Measurements from ENCODE around the gene LONP1.
"Not testable (repeated sequence)": the region's sequence is repeated elsewhere in the genome, so short reads cannot be mapped to it uniquely, and the experiment has no call there.

Gene LONP1, protein sequence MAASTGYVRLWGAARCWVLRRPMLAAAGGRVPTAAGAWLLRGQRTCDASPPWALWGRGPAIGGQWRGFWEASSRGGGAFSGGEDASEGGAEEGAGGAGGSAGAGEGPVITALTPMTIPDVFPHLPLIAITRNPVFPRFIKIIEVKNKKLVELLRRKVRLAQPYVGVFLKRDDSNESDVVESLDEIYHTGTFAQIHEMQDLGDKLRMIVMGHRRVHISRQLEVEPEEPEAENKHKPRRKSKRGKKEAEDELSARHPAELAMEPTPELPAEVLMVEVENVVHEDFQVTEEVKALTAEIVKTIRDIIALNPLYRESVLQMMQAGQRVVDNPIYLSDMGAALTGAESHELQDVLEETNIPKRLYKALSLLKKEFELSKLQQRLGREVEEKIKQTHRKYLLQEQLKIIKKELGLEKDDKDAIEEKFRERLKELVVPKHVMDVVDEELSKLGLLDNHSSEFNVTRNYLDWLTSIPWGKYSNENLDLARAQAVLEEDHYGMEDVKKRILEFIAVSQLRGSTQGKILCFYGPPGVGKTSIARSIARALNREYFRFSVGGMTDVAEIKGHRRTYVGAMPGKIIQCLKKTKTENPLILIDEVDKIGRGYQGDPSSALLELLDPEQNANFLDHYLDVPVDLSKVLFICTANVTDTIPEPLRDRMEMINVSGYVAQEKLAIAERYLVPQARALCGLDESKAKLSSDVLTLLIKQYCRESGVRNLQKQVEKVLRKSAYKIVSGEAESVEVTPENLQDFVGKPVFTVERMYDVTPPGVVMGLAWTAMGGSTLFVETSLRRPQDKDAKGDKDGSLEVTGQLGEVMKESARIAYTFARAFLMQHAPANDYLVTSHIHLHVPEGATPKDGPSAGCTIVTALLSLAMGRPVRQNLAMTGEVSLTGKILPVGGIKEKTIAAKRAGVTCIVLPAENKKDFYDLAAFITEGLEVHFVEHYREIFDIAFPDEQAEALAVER

DNA sequence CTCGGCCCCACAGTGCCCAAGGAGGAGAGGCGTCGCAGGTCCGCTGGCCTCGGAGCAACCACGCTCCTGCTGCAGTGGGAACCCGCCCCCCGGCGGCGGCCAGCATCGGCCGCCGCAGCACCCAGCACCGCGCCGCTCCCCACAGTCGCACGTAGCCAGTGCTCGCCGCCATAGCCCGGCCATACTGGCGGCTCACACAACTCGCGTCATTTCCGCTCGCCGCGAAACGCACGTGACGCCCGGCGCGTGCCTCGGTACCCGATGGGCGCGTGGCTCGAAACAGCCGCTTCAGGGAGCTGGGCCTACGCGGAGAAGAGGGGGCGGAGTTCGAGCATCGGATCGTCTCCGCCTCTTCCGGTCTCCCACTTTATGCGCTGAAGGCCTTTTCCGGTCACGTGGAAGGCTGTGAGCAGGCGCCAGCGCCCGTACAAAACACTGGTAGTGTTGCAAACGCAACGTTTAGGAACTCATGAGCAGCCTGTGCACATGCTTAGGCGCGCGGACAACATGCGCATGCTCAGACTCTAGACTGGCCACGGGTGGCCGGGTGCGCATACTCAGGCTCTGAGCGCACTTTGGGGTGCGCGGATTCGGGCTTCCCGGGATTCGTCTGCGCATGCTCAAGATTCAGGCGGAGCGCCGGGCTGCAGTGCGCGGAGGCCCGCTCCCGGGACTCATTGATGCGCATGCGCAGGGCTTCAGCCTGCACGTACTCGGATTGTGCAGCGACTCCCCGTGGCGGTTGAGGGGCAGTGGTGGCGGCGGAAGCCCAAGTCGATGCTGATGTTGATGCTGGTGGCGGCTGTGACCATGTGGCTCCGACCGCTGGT, at the start of gene LONP1, which contains the start of gene CATSPERD:
Gene LONP1 (minus strand): TSS at position 186 of the 830 bp plus-strand sequence. CDS start 14 bp downstream, at position 172.
Gene CATSPERD (plus strand): TSS at position 677 of the 830 bp plus-strand sequence. CDS start 101 bp downstream, at position 778.
- peak; percentile 100 for DNase-seq (ENCODE audit: low spot score)

DNA sequence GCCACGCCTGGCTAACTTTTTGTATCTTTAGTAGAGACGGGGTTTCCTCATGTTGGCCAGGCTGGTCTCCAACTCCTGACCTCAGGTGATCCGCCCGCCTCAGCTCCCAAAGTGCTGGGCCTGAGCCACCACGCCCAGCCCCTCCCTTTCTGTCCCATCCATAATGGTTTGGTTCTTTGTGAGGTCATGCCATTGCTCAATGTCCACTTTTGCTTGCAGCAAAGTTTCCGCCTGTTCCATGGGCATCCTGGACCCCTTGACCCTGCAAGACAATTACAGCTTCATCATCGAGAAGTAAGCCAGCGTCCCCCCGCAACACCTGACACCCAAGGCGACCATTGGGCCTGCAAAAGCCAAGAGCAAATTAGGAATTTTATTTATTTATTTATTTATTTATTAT, 48.0 kb upstream of the LONP1 start:
- no peak for DNase-seq (ENCODE audit: low spot score)

DNA sequence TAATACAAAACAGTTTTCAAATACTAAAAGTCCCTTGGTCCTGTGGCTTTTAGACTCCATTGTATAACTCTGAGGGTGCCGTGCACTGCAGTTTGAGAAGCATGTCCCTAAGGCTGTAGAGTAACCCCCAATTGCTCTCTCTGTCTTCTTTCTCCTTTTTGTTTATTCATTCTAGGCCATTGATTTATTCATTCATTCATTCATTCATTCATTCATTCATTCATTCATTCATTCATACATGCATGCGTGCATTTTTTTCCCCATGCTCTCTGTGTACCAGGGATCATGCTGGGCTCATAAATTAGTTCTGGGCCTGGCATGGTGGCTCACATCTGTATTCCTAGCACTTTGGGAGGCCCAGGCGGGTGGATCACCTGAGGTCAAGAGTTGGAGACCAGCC, 45.3 kb upstream of the LONP1 start:
- no peak for DNase-seq (ENCODE audit: low spot score)

DNA sequence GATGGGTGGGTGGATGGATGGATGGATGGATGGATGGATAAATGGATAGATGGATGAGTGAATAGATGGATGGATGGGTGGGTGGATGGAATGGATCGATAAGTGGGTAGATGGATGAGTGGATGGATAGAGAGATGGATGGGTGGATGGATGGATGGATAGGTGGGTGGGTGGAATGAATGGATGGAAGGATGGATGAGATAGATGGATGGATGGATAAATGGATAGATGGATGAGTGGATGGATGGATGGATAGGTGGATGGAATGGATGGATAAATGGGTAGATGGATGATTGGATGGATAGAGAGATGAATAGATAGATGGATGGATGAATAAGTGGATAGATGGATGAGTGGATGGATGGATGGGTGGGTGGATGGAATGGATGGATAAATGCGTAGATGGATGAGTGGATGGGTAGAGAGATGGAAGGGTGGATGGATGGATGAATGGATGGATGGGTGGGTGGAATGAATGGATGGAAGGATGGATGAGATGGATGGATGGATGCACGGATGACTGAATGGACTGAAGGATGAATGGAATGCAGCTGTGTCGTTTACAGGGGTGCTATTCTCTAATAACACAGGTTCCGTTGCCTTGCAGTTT, 42.8 kb upstream of the LONP1 start:
- DNase-seq (ENCODE audit: low spot score): no peak

DNA sequence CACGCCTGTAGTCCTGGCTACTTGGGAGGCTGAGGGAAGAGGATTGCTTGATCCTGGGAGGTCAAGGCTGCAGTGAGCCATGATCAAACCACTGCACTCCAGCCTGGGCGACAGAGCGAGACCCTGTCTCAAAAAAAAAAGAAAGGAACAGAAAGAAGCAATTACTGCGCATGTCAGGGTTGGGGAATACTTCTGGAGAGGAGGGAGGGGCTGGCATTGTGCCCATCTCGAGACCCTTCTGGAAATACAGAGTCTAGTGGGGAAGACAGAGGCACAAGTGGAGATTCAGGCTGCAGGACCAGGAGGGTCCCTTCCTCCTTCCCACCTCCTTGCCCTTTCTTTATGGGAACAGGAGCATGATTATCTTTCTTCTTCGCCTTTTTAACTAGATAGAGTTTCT, 33.8 kb upstream of the LONP1 start:
- no peak for DNase-seq (ENCODE audit: low spot score)

DNA sequence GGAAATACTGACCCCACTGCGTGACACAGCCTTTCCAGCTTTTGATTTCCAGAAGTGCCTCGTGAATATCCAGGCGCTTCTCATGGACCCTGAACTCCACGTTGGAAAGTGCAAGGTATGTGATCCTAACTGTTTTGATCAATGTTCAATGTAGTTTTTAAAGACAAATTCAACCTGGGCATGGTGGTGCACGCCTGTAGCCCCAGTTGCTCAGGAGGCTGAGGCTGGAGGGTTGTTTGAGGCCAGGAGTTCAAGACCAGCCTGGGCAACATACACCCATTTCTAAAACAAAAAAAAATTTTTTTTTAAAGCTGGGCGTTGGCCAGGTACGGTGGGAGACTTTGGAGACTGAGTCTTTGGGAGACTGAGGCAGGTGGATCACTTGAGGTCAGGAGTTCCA, 31.8 kb upstream of the LONP1 start:
- no peak for DNase-seq (ENCODE audit: low spot score)

DNA sequence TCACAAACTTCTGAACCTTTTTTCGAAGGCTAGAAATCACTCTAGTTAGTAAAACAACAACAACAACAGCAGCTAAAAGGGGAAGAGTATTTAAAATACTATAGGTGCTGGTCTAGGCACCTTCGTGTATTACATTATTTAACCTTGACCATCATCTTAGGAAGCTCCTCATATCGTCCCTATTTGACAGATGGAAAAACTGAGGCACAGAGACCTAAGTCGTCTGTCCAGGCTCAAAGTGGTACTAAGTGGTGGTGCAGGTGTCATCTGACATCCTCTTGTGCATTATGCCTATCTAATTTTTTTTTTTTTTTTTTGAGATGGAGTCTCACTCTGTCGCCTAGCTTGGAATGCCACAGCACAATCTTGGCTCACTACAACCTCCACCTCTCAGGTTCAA, 29.6 kb upstream of the LONP1 start:
- DNase-seq (ENCODE audit: low spot score): no peak

DNA sequence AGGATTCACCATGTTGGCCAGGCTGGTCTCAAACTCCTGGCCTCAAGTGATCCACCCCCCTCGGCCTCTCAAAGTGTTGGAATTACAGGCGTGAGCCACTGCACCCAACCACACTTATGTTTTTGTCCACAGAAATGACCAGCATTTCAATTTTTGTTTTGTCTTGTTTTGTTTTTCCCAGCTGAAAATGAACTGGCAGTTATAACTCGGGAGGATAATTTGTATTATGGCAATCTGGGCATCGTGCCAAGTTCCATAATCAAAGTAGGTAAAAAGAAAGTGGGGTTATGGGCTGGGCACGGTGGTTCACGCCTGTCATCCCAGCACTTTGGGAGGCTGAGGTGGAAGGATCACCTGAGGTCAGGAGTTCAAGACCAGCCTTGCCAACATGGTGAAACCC, 29.0 kb upstream of the LONP1 start:
- DNase-seq (ENCODE audit: low spot score): not testable (repeated sequence)

DNA sequence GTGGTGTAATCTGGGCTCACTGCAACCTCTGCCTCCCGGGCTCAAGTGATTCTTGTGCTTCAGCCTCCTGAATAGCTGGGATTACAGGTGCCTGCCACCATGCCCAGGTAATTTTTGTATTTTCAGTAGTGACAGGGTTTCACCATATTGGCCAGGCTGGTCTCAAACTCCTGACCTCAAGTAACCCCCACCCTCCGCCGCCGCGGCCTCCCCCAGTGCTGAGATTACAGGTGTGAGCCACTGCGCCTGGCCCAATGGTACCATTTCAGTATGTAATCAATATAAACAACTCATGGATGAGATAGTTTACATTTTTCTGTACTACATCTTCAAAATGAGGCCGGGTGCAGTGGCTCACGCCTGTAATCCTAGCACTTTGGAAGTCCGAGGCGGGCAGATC, 25.1 kb upstream of the LONP1 start:
- DNase-seq (ENCODE audit: low spot score): not testable (repeated sequence)

DNA sequence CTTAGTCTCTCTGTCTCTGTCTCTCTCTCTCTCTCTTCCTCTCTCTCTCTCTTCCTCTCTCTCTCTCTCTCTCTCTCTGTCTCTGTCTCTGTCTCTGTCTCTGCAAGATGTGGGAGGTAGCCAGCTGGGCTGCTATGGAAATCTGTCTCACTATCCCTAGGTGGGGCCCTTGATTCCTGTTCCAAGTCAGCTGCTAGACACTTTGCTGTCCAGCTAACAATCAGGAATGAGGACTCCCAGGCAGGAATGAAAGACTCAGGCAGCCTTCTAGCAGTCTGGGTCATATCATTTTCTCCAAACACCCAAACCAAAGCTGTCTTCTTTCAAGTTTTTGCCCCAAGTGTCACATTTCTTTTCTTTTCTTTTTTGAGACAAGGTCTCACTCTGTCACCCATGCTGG, 23.7 kb upstream of the LONP1 start:
- DNase-seq (ENCODE audit: low spot score): no peak

DNA sequence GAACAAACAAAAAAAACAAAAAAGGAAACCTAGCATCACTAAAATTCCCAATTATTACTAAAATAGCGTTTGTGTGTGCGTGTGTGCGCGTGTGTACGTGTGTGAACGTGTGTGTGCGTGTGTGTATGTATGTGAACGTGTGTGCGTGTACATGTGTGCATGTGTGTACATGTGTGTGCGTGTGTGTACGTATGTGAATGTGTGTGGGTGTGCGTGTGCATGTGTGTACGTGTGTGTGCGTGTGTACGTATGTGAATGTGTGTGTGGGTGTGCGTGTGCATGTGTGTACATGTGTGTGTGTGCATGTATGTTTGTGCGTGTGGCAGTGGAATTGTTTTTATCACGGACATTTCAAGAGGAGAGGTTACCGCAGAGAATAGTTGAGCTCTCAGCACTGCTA, 22.1 kb upstream of the LONP1 start:
- DNase-seq (ENCODE audit: low spot score): no peak

DNA sequence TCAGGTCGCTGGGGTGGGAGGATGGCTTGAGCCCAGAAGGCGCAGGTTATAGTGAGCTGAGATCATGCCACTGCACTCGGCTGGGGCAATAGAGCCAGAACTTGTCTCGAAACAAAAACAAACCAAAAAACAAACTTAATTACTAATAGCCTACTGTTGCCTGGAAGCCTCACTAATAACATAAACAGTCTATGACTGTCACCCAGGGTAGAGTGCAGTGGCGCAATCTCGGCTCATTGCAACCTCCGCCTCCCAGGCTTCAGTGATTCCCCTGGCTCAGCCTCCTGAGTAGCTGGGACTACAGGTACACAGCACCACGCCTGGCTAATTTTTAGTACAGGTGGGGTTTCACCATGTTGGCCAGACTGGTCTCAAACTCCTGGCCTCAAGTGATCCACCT, 18.5 kb upstream of the LONP1 start:
- DNase-seq (ENCODE audit: low spot score): no peak

DNA sequence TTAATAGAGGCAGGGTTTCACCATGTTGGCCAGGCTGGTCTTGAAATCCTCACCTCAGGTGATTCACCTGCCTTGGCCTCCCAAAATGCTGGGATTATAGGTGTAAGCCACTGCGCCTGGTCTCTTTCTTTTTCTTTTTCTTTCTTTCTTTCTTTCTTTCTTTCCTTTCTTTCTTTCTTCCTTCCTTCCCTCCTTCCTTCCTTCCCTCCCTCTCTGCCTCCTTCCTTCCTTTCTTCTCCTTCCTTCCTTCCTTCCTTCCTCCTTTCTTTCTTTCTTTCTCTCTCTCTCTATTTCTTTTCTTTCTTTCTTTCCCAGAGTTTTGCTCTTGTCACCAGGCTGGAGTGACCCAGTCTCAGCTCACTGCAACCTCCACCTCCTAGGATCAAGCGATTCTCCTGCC, 13.2 kb upstream of the LONP1 start:
- DNase-seq (ENCODE audit: low spot score): not testable (repeated sequence)

DNA sequence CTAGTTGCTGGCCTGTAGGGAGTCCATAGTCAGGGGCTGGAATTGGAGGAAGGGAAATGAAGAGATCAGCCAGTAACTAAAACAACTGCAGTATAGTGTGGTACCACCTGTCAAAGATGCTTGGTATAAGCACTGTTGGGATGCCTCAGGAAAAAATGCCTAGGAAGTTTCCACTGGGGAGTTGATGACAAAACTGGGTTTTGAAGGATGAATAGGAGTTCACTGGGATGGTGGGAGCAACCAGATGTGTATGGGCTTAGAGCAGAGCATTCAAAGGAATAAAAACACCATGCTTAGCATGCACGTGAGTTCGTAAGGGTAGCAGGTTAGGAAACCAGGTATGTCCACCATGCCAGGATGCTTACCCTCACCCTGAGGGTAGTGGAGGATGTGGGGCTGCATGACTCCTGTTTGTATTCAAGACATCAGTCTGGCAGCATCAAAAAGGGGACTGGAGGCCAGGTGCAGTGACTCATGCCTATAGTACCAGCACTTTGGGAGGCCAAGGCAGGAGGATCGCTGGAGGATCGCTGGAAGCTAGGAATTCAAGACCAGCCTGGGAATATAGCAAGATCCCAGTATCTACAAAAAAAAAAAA, 7.6 kb upstream of the LONP1 start:
- DNase-seq (ENCODE audit: low spot score): no peak

DNA sequence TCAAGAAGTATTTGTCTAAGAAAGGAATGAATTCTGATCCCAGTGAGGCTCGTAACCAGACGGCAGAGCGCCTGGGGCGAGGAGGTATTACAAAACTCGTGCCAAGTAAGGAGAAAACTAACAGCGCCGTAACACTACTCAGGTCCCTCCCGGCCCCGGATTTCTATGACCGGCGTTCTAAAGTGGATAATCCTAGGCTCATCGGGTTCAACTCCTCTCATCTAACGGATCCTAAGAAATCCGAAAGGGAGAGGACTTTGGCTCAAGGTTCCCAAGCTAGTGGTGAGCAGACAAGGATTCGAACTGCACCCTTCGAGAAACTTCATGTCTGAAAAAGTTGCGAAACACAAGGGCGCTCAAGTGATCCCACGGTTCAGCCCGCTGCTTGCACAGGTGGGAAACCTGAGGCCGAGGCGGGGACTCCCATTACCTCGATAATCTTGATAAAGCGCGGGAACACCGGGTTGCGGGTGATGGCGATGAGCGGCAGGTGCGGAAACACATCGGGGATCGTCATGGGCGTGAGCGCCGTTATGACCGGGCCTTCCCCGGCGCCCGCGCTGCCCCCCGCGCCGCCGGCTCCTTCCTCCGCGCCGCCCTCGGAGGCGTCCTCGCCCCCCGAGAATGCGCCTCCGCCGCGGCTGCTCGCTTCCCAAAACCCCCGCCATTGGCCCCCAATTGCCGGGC, 529 bp downstream of the LONP1 start:
- DNase-seq (ENCODE audit: low spot score): no peak

DNA sequence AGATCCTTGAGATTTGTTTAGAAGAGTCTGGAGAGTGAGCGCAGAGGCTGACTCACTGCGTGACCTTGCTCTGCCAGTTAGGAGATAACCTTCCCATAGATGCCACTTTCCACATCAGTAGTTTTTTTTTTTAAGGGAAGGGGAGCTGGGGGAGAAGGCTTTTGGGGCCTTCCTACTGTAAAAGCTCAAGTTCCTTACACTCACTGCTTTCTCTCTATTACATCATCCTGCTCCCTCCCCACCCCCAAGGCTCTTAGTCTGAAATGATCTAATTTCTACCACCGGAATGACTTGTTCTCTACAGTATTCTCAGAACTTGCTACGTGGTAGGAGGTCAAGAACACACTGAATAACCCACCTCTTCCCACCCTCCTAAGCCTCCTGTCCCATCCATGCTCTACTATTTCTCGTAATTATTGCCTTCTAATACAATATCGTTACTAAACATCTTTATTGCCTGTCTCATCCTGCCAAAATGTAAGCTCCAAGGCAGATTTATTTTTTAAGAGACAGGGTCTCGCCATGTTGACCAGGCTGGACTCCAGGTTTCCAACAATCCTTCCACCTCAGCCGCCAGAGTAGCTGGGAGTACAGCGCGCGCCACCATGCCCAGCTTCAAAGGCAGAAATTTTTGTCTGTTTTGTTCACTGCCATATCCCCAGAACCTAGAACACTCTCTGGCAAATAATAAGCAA, 1.2 kb downstream of the LONP1 start:
- no peak for DNase-seq (ENCODE audit: low spot score)

DNA sequence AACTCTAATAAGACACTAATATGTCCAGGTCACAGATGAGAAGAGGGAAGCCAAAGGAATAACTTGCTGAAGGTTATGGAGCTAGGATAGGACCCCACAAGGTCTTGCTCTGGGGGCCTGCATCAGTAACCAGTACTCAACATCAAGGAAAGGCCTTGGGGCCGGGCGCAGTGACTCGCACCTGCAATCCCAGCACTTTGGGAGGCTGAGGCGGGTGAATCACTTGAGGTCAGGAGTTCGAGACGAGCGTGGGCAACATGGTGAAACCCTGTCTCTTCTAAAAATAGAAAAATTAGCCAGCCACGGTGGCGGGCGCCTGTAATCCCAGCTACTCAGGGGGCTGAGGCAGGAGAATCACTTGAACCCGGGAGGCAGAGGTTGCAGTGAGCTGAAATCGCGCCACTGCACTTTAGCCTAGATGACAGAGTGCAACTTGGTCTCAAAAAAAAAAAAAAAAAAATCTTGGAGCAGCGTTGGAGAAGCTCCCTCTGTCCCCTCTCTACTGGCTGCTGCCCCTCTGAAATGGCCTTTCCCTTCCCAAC, 1.8 kb downstream of the LONP1 start:
- DNase-seq (ENCODE audit: low spot score): no peak

DNA sequence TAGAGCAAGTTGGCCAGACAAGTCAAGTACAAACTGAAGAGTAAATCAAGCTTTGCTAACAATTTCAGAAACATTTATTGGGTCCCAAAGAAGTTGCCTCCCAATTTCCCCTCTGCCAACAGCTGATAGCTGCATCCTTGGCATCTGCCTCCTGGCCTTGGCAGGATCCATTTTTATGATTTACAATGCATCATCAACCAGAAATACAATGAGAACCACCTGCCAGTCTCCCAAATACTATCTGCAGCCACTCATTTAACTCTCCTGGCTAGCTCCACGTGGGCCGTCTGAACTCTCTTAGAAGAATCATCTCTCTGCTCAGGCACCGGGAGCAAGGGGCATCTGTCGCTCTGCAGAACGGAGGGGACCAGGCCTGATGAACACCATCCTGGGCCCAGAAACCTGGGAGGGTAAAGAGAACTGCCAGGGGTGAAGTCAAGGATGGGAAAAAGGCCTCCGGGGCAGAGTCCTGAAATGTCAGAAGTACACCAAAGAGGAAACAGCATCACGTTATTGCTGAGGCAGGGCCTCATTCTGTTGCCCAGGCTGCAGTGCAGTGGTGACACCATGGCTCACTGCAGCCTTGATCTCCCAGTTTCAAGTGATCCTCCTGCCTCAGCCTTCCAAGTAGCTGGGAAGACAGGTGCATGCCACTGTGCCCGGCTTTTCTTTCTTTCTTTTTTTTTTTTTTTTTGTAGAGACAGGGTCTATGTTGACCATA, 2.6 kb downstream of the LONP1 start:
- no peak for DNase-seq (ENCODE audit: low spot score)

DNA sequence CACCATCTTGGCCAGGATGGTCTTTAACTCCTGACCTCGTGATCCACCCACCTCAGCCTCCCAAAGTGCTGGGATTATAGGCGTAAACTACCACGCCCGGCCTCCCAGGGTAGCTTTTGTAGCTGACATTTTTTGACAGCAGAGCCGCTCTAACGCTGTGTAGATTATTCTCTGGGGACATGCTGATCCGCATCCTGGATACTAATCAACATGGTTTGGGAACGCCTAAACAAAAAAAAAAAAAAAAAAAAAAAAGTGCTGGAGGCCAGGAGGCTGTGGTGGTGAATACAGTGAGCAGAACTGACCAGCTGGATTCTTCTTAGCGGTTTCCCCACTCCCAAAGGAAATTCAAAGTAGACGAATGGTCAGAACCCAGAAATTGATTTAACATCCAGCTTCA, 5.1 kb downstream of the LONP1 start:
- DNase-seq (ENCODE audit: low spot score): no peak
